ENCODE data around the gene POLR3K. TPM values are rescaled to one million over a fixed set of nuclear protein-coding genes. Genes with fewer than 3 reads are reported as not detected.

The POLR3K gene
- total RNA-seq, 1 experiment from 2014 or later: 40.1 TPM

GRCh38 chr16:56231-56927 is 3.0 kb upstream of the POLR3K start:
- DNase-seq (ENCODE audit: low spot score): no peak
- ChIA-PET POLR2A (no interaction called here), CTCF (interaction anchor here (0.9 to 1.5 kb wide), 4 partner anchors 9 to 61 kb away, joined by 3 to 5 read pairs (median 4); no protein-coding TSS in a partner anchor)
- Mint-ChIP-seq H3K27ac (no peak overlapping the region), H3K4me3 (no peak overlapping the region), H3K36me3 (peaks cover 54% of the 10 kb centered on the region), H3K9me3 (no peaks in the 10 kb centered on the region), H3K27me3 (ENCODE audit: low read depth) (no peaks in the 10 kb centered on the region; the same call in 1 of the 2 replicates), H3K4me1 (peaks cover 5% of the 10 kb centered on the region)
- TF ChIP-seq GABPB1 (CRISPR knock-in tag; IDR thresholded peaks at IDR 0.05): no peak
- TF ChIP-seq ZSCAN18 (CRISPR knock-in tag; IDR thresholded peaks at IDR 0.05): no peak
- no peak for TF ChIP-seq PREB (CRISPR knock-in tag; IDR thresholded peaks at IDR 0.05; ENCODE audit: borderline replicate concordance)
- no peak for TF ChIP-seq NR3C1 (CRISPR knock-in tag; conservative IDR thresholded peaks at IDR 0.05; ENCODE audit: low read depth)
- no peak for TF ChIP-seq ESRRA (CRISPR knock-in tag; IDR thresholded peaks at IDR 0.05; ENCODE audit: borderline replicate concordance)
- no peak for TF ChIP-seq KAT7 (CRISPR knock-in tag; IDR thresholded peaks at IDR 0.05; ENCODE audit: borderline replicate concordance)
- TF ChIP-seq, protein P1, sequence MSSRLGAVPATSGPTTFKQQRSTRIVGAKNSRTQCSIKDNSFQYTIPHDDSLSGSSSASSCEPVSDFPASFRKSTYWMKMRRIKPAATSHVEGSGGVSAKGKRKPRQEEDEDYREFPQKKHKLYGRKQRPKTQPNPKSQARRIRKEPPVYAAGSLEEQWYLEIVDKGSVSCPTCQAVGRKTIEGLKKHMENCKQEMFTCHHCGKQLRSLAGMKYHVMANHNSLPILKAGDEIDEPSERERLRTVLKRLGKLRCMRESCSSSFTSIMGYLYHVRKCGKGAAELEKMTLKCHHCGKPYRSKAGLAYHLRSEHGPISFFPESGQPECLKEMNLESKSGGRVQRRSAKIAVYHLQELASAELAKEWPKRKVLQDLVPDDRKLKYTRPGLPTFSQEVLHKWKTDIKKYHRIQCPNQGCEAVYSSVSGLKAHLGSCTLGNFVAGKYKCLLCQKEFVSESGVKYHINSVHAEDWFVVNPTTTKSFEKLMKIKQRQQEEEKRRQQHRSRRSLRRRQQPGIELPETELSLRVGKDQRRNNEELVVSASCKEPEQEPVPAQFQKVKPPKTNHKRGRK (CRISPR knock-in tag; IDR thresholded peaks at IDR 0.05; ENCODE audit: borderline replicate concordance): no peak
- no peak for TF ChIP-seq ZMAT4 (CRISPR knock-in tag; IDR thresholded peaks at IDR 0.05)
- TF ChIP-seq ZBTB43 (CRISPR knock-in tag; IDR thresholded peaks at IDR 0.05): no peak
- TF ChIP-seq PRDM15 (CRISPR knock-in tag; IDR thresholded peaks at IDR 0.05): no peak
- no peak for TF ChIP-seq CREB1 (CRISPR knock-in tag; IDR thresholded peaks at IDR 0.05)
- TF ChIP-seq SMAD3 (CRISPR knock-in tag; IDR thresholded peaks at IDR 0.05; ENCODE audit: borderline replicate concordance): no peak
- no peak for ATAC-seq

DNA sequence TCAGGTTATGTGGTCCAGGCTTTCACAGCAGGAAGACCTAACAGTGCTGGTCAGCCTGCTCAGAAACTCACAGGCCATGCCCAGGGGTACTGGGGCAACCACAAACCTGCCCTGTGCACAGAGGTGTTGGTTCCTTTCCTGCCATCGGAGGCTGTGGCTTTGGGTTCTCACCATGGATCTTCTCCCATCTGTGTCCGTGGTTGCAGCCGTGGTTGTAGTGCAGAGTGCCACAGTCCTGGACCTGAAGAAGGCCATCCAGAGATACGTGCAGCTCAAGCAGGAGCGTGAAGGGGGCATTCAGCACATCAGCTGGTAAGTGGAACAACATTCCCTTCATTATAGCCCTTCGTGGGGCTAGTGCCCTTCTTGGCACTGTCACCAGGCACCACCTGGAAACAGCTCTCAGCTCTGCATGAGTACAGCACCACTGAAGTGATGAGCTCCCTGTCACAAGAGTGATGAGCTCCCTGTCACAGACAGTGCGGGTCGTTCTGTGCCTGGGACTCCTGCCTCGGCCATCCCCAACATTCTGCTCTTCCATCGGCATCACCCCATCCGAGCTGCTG is 2.2 kb upstream of the POLR3K start:
- CTCF ChIA-PET: interaction anchor here (0.6 to 1.5 kb wide), 4 partner anchors 10 to 62 kb away, joined by 3 to 5 read pairs (median 4); no protein-coding TSS in a partner anchor
- no peak for DNase-seq (ENCODE audit: low spot score)
- H3K36me3 Mint-ChIP-seq: peaks cover 58% of the 10 kb centered on the region
- POLR2A ChIA-PET: no interaction called here
- peaks cover 12% of the 10 kb centered on the region for H3K4me1 Mint-ChIP-seq
- no peak overlapping the region for H3K27ac Mint-ChIP-seq
- H3K4me3 Mint-ChIP-seq: no peak overlapping the region; the same call in 1 of the 2 replicates
- no peaks in the 10 kb centered on the region; the same call in 1 of the 2 replicates for H3K27me3 Mint-ChIP-seq (ENCODE audit: low read depth)
- ATAC-seq: no peak
- no peaks in the 10 kb centered on the region for H3K9me3 Mint-ChIP-seq
- TF ChIP-seq TEAD4 (CRISPR knock-in tag; IDR thresholded peaks at IDR 0.05) (no peak), ZNF317 (CRISPR knock-in tag; IDR thresholded peaks at IDR 0.05; ENCODE audit: borderline replicate concordance, low read depth) (no peak), FOXJ3 (CRISPR knock-in tag; IDR thresholded peaks at IDR 0.05; ENCODE audit: borderline replicate concordance) (no peak), ZNF425 (CRISPR knock-in tag; conservative IDR thresholded peaks at IDR 0.05) (no peak), RORB (CRISPR knock-in tag; IDR thresholded peaks at IDR 0.05) (no peak)
- TF ChIP-seq, protein P2, sequence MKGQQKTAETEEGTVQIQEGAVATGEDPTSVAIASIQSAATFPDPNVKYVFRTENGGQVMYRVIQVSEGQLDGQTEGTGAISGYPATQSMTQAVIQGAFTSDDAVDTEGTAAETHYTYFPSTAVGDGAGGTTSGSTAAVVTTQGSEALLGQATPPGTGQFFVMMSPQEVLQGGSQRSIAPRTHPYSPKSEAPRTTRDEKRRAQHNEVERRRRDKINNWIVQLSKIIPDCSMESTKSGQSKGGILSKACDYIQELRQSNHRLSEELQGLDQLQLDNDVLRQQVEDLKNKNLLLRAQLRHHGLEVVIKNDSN (CRISPR knock-in tag; IDR thresholded peaks at IDR 0.05): no peak
- TF ChIP-seq, protein P3, sequence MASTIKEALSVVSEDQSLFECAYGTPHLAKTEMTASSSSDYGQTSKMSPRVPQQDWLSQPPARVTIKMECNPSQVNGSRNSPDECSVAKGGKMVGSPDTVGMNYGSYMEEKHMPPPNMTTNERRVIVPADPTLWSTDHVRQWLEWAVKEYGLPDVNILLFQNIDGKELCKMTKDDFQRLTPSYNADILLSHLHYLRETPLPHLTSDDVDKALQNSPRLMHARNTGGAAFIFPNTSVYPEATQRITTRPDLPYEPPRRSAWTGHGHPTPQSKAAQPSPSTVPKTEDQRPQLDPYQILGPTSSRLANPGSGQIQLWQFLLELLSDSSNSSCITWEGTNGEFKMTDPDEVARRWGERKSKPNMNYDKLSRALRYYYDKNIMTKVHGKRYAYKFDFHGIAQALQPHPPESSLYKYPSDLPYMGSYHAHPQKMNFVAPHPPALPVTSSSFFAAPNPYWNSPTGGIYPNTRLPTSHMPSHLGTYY (CRISPR knock-in tag; IDR thresholded peaks at IDR 0.05): no peak
